Smooth muscle cell of the brain vasculature (primary cell): ENCODE data around the gene ANXA2R.
"Not testable (repeated sequence)": the region's sequence is repeated elsewhere in the genome, so short reads cannot be mapped to it uniquely, and the experiment has no call there.

Experiments used
- DNase-seq: peaks from one replicate; pipeline ENCODE4 v3.0.0-alpha.2; 2012; ENCODE audit warnings: low read depth, low spot score

The ANXA2R gene

GRCh38 chr5:43036409-43036808, 3.7 kb downstream of the ANXA2R start:
- DNase-seq: no peak

DNA sequence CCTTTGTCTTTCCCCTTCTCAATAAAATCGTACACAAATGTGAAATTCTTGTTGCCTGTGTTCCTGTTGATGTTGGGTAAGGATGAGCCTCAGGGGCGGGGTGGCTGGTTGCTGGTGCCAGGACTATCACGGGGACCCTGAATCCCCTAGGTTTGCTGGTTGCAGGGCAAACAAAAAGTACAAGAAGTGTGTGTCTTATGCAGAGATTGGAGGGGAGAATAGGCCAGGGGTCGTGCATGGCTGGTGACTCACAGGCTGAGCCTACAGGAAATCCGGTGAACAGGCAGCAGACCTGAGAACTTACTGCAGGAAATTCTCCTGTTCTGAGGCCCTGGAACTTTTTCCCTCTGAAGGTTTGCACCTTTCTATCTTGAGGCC, 5.5 kb downstream of the ANXA2R start:
- DNase-seq: no peak

DNA sequence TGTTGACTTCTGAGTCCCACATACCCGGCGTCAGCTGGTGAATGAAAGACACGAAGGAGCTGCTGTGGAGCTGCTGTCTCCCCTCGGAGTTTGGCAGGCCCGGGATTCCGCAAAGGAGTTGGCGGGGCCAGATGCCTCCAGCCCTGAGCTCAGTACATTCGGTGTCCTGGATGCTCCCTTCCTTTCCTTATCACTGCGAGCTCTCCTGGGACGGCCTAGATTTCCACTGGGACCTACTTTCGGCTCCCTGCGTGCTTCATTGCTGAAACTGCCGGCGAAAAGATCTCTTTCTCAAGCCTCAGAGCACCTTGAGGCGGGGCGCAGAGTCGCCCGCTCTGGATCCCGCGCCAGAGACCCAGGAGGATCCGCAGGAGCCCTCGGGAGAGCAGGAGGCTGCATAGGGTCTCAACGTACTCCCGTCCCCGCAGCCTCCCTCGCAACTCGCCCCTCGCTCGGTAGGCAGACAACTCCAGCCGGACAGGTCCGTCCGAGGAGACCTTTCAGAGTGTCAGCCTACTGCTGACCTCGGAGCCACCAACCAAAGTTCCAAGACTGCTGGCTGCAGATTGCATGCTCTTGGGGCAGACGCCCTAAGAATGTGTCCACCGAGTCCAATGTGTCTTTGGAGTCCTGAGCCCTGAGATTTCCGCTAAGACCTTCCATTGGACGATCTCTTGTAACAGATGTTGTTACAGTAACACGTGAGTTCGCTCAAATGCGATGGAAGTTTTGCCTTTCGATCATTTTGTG, 6.1 kb downstream of the ANXA2R start:
- DNase-seq: no peak

GRCh38 chr5:43027054-43027785, 12.9 kb downstream of the ANXA2R start:
- no peak for DNase-seq

GRCh38 chr5:43025184-43025950, 14.8 kb downstream of the ANXA2R start:
- not testable (repeated sequence) for DNase-seq

DNA sequence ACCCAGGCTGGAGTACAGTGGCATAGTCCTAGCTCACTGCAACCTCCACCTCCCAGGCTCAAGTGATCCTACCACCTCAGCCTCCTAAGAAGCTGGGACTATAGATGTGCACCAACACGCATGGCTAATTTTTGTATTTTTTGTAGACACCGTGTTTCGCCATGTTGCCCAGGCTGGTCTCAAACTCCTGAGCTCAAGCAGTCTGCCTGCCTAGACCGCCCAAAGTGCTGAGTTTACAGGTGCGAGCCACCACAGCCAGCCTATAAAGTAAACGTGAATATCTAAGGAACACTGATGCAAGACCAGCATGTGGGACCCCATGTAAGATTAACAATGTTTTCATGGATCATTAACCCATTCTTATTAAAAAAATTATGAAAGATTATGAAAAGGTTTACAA, 15.9 kb downstream of the ANXA2R start:
- DNase-seq: no peak

DNA sequence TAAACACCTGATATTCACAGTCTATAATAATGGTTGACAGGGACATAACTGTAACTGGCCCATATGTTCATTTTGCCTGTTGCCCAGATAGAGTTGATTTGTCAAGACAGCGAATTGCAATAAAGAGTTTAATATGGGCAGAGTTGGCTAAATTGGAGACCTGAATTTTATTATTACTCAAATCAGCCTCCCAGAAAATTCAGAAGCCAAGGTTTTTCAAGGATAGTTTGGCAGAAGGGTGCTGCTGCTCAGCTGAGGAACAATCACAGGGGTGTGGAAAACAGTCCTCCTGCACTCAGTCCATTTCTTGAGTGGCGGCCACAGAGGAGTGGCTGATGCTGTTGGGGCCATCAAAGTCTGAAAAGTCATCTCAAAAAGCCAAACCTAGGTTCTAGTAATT, 19.0 kb downstream of the ANXA2R start:
- no peak for DNase-seq

- no peak for DNase-seq
Observed at GRCh38 chr5:43020399-43020746, 19.7 kb downstream of the ANXA2R start.

GRCh38 chr5:43019614-43020398, 20.3 kb downstream of the ANXA2R start:
- DNase-seq: no peak

DNA sequence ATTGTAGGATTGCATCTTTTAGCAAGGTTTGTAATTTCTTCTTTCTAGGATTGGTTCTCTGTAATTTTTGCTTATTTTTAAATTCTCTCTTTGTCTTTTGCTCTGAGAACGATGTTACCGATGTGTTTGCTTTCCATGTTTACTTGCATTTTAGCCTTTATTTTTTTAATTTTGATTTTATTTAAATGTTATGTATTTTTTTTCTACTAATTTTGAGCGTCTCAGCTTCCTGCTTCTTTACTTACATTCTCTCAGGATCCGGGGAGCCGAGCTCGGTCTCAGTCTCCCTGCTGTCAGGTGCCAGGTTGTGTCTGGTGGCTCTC, 20.9 kb downstream of the ANXA2R start:
- DNase-seq: no peak

GRCh38 chr5:43017428-43017815, 22.7 kb downstream of the ANXA2R start:
- DNase-seq: no peak

GRCh38 chr5:43016217-43016779, 23.8 kb downstream of the ANXA2R start:
- DNase-seq: no peak

GRCh38 chr5:43014522-43014921, 25.6 kb downstream of the ANXA2R start:
- no peak for DNase-seq

- no peak for DNase-seq
Observed at GRCh38 chr5:43010935-43011315, 29.2 kb downstream of the ANXA2R start.

DNA sequence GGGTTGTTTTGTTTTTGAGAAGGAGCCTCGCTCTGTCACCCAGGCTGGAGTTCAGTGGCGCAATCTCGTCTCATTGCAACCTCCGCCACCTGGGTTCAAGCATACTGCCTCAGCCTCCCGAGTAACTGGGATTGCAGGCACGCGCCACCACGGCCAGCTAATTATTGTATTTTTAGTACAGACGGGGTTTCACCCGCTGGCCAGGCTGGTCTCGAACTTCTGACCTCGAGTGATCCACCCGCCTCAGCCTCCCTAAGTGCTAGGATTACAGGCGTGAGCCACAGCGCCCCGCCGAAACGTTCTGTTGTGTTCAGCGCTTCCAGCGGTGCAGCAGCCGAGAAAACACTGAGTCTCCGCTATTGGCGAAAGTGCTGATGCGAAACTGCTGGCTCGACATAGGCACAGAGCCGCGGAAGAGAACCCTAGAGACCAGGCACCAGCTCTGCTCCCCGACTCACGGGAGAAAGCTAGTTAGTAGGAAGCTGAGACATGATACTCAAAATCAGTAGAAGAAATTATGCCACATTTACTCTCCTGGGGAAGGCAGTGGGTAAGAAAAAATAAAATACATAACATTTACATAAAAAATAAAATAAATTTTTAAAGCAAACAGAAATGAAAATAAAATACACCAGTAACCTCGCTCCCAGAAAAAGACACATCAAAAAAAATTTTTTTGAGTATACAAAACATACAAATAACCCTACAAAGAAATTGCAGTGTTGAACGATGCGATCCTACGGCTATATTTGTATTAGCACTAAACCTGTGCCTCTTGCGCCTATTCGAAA, 31.6 kb downstream of the ANXA2R start:
- DNase-seq: no peak

DNA sequence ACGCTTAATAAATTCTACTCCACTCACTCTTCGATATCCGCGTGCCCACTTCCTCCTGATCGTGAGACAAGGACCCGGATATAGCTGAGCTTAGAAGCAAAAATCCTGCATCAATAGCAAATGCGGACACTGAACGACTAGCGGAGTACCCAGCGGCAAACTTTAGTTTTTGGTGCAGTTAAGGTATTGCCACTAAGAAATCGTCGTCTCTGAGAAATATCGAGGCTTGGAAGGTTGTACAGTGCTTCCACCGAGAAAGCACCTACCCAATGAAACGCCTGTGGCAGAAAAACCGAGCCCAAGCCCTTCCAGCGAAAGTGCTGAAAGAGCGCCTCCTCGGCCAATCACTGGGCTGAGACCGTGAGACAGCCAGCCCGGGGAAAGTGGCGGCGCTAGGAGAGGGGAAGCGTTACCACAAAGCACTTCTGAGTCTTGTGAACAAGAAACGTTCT, 32.2 kb downstream of the ANXA2R start:
- no peak for DNase-seq

GRCh38 chr5:43007246-43007910, 32.7 kb downstream of the ANXA2R start:
- peak; percentile 89 for DNase-seq

GRCh38 chr5:43006424-43007202, 33.5 kb downstream of the ANXA2R start:
- DNase-seq: no peak

DNA sequence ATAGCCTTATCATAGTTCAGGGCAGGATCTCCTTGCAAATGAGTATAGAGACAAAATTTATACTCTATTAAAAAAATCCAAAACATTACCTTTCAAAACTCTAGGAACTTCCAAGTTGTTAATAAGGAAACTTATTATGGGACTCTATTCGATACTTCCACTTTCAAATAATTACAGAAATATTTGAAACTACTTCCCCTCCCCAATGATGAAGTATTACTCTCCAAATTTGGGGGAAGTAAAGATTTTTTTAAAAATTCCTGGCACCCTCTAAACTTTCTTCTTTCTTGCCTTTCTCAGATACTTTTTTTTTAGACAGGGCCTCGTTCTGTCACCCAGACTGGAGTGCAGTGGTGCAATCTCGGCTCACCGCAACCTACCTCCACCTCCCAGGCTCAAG, 35.1 kb downstream of the ANXA2R start:
- no peak for DNase-seq
